GM12891 (cell line): Measurements from ENCODE around the gene PLPPR4.

Experiments
- POLR2A ChIP-seq: IDR thresholded peaks from 2 replicates; pipeline ENCODE4 v1.6.1; 2011; ENCODE audit warnings: low read depth, low read length, control low read depth
- POLR2AphosphoS5 ChIP-seq: IDR thresholded peaks from 2 replicates; pipeline ENCODE4 v1.6.1; 2011; ENCODE audit warnings: low read depth, low read length, control low read depth
- SPI1 ChIP-seq: IDR thresholded peaks from 2 replicates; pipeline ENCODE4 v1.6.1; 2011; ENCODE audit warnings: low read depth, low read length, control low read depth
- TAF1 ChIP-seq: IDR thresholded peaks from 2 replicates; pipeline ENCODE4 v1.6.1; 2011; ENCODE audit warnings: low read depth, low read length, control low read depth

- TF ChIP-seq POLR2AphosphoS5 (no peak), POLR2A (no peak), TAF1 (no peak), SPI1 (no peak)
Measured at GRCh38 chr1:99332561-99332960, 68.3 kb downstream of the PLPPR4 start.
